ENCODE data around the gene RTTN. TPM values are rescaled to one million over a fixed set of nuclear protein-coding genes. Genes with fewer than 3 reads are reported as not detected.

RTTN gene
- total and polyA plus RNA-seq, 10 of the 15 experiments (the other 5 are each of a cell fraction or from before 2014, with no cell fraction given) = 9.4 to 36.6 (median 15.7) TPM

DNA sequence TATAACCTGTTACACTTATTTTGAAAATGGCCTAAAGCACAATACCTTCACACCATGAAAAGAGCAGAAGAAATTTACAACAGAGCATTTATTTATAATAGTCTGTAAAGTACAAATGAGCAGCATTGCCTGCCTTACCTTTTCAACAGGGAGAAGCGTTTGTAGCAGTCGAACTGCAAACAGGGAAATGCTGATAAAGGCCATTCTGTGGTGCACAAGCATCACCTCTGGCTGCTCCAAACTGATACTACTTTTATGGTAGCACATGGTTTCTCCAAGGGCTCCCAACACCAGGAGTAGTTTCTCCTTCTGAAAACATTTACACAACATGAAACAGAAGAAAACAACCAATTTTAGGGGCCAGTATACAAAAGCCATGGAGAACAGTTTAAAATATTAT is 28.9 kb downstream of the RTTN start:
- Histone ChIP-seq H3K36me3 (ENCODE audit: control insufficient read depth in 2 of 2, insufficient read depth in 2 of 2, low read length in 1 of 2) (peaks cover 0 to 4% of the 10 kb centered on the region in 2 experiments; a peak in 1 of 4 replicates), H3K4me1 (ENCODE audit: control insufficient read depth, insufficient read depth, low read length) (no peaks in the 10 kb centered on the region), H2AFZ (ENCODE audit: control insufficient read depth, low read depth, low read length) (no peak overlapping the region), H3K27me3 (replicated peaks in 1 of 2; ENCODE audit: control insufficient read depth in 2 of 2, insufficient read depth in 2 of 2, low read length in 1 of 2) (no peaks in the 10 kb centered on the region), H3K4me2 (ENCODE audit: control insufficient read depth, insufficient read depth) (no peak overlapping the region), H3K9me3 (replicated peaks; ENCODE audit: control insufficient read depth, insufficient read depth, low read length) (no peaks in the 10 kb centered on the region; the same call in 2 of the 3 replicates), H3K27ac (ENCODE audit: control insufficient read depth, insufficient read depth) (no peak overlapping the region), H4K20me1 (ENCODE audit: control insufficient read depth, insufficient read depth) (no peaks in the 10 kb centered on the region), H3K79me2 (ENCODE audit: control insufficient read depth, insufficient read depth, low read length) (no peaks in the 10 kb centered on the region), H3K4me3 (no peak overlapping the region), H3K9ac (ENCODE audit: control insufficient read depth, insufficient read depth, low read length) (no peak overlapping the region)
- no TSS peak for BruUV-seq (replicated peaks)
- no peak for TF ChIP-seq RCOR1 (conservative IDR thresholded peaks at IDR 0.05; ENCODE audit: low read depth, low read length)
- no peak for TF ChIP-seq BCL11A (IDR thresholded peaks at IDR 0.05; ENCODE audit: low read depth, low read length)
- TF ChIP-seq YBX1 (IDR thresholded peaks at IDR 0.05) = no peak
- TF ChIP-seq PKNOX1 (IDR thresholded peaks at IDR 0.05) = no peak
- TF ChIP-seq WRNIP1 (IDR thresholded peaks at IDR 0.05; ENCODE audit: borderline replicate concordance, low read depth, low read length) = no peak
- TF ChIP-seq SREBF2 (IDR thresholded peaks at IDR 0.05; ENCODE audit: low read length) = no peak
- TF ChIP-seq IRF4 (IDR thresholded peaks at IDR 0.05; ENCODE audit: low read depth, low read length) = no peak
- no peak for TF ChIP-seq BHLHE40 (IDR thresholded peaks at IDR 0.05; ENCODE audit: borderline replicate concordance in 1 of 2, low read depth in 2 of 2, low read length in 1 of 2)
- no peak for TF ChIP-seq BMI1 (IDR thresholded peaks at IDR 0.05; ENCODE audit: borderline replicate concordance)
- no peak for TF ChIP-seq DPF2 (IDR thresholded peaks at IDR 0.05)
- no peak for TF ChIP-seq RFX5 (IDR thresholded peaks at IDR 0.05; ENCODE audit: low read depth, low read length)
- TF ChIP-seq, protein P1, sequence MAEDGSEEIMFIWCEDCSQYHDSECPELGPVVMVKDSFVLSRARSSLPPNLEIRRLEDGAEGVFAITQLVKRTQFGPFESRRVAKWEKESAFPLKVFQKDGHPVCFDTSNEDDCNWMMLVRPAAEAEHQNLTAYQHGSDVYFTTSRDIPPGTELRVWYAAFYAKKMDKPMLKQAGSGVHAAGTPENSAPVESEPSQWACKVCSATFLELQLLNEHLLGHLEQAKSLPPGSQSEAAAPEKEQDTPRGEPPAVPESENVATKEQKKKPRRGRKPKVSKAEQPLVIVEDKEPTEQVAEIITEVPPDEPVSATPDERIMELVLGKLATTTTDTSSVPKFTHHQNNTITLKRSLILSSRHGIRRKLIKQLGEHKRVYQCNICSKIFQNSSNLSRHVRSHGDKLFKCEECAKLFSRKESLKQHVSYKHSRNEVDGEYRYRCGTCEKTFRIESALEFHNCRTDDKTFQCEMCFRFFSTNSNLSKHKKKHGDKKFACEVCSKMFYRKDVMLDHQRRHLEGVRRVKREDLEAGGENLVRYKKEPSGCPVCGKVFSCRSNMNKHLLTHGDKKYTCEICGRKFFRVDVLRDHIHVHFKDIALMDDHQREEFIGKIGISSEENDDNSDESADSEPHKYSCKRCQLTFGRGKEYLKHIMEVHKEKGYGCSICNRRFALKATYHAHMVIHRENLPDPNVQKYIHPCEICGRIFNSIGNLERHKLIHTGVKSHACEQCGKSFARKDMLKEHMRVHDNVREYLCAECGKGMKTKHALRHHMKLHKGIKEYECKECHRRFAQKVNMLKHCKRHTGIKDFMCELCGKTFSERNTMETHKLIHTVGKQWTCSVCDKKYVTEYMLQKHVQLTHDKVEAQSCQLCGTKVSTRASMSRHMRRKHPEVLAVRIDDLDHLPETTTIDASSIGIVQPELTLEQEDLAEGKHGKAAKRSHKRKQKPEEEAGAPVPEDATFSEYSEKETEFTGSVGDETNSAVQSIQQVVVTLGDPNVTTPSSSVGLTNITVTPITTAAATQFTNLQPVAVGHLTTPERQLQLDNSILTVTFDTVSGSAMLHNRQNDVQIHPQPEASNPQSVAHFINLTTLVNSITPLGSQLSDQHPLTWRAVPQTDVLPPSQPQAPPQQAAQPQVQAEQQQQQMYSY (CRISPR knock-in tag; IDR thresholded peaks at IDR 0.05) = no peak
- DNase-seq (ENCODE audit: low read depth, low spot score) (no peak), ATAC-seq (no peak), FAIRE-seq (no peak)
- ChIA-PET RAD21 (ENCODE audit: unreplicated experiment) (no interaction called here), POLR2A (no interaction called here), SMC1A (ENCODE audit: uncharacterized antibody, unreplicated experiment) (no interaction called here), CTCF (no interaction called here)
- intact Hi-C loops (cut with micrococcal nuclease; ENCODE audit: unreplicated experiment) = no loop called here
- 95% methylated on average over 2 of the region's 2 CpGs for WGBS (ENCODE audit: insufficient coverage, insufficient replicate concordance, low lambda C conversion rate, missing lambda C conversion rate)
- in situ Hi-C loops (cut with MboI) = no loop called here
